ENCODE data around the gene WDR33.

The WDR33 gene

DNA sequence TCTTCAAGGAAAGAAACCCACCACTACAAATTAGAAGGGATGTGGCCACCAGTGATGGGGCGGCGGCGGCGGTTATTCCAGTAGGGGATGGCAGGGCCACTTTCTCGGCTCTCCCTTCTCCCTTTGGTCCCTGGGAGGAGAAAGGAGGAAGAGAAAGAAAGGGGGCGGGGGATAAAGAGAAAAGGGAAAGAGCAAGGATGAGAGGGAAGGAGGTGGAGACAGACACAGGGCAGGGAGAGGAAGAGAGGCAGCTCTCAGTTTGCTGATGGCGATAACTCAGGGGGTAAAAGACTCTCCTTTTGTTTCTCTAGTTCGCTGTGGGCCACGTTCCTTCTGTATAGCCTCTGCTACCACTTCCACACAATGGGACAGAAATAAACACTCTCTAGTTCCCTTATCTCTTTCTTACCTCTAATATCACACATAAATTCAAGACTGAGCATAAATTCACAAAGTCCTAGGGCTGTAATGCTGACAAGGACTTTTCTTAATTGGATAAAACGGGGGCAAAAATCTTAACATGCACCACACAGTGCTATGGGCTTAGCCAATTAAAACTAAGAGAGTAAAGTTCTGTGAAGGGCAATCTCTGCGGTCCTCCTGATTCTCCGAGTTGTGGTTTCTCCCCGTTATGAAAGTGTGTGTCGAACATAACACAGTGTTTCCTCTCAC, 95.1 kb downstream of the WDR33 start:
- DNase-seq: no peak

DNA sequence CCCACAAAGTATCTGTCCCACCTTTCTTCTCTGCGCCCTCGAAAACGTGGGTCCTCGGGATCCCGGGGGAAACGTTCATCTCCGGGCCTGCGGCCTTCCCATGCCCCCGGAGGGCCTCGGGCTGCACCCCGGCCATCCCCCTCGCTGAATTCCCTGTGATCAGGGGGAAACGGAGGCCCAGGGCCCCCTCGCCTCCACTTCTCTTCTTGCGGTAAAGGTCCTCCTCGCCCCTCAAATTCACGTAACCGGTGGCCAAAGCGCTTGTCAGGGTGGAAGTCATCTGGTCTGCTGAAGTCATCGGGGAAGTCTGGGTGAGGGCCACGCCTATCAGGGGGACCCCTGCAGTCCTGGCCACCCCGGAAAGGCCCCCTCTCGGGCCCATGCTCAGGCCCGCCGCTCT, 97.4 kb downstream of the WDR33 start:
- DNase-seq: no peak

DNA sequence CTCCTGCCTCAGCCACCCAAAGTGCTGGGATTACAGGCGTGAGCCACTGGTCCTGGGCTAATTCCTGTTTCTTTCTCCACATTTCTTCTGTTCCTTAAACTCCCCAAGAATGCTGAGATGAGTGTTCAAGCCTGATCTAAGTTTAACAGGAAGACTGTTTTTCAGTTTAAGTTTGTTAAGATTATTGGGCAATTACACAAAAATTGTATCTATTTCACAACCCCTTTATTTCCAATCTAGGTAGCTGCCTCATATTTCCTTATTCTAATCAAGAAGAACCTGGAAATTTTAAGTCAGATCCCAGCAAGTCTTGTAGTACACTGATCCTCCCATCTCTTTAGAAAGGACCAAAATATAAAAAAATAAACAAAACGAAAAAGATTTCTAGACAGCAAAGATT, 98.0 kb downstream of the WDR33 start:
- no peak for DNase-seq

DNA sequence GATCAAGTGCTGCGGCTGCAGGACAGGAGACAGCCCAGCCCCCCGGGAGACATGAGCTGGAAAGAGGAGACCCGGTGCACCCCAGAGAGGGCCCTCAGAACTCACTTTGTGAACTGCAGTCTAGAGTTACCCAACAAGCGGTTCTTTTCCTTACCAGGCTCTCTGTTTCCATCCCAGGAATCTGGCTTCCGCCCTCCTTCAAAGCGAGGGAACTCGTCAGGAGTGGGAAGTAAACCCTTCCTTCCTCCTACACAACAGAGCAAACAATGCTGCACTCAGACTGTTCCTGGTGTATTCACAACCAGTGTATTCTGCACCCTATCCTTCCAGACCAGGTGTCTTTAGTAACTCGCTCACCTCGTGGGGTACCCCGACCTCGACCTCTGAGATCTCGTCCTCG, 101.6 kb downstream of the WDR33 start:
- DNase-seq: no peak

DNA sequence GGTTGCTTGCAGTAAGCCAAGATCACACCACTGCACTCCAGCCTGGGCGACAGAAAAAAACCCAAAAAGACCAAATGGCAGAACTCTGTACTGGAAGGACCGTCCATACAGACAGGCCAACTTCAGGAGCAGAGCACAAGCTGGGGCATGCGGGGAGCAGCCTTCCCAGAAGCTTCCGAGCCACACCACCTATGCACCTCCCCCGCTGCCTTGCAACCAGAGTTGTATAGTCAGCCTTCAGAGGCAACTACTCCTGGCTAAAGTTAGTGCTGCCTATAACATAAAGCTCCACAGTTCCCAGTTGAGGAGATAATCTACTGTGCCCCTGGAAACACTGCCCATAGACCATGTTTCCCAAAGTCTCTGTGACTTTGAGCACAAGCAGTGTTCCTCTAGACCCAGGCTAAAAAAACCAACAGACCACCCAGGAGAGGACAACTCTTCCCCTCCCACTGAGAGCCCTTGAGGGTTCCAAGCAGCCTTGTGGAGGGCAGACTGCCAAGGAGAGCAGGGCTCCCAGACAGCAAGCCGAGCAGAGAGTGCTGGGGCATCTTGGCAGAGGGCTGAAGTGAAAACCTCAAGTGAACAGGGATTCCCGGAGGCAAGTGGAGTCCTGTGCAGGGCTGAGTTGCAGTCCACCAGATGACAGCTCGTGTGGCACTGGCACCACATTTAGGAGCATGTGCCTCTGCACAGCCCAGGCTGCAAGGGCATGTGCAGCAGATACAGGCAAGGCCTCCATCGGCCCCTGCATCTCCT, 102.9 kb downstream of the WDR33 start:
- peak; percentile 13 for DNase-seq

DNA sequence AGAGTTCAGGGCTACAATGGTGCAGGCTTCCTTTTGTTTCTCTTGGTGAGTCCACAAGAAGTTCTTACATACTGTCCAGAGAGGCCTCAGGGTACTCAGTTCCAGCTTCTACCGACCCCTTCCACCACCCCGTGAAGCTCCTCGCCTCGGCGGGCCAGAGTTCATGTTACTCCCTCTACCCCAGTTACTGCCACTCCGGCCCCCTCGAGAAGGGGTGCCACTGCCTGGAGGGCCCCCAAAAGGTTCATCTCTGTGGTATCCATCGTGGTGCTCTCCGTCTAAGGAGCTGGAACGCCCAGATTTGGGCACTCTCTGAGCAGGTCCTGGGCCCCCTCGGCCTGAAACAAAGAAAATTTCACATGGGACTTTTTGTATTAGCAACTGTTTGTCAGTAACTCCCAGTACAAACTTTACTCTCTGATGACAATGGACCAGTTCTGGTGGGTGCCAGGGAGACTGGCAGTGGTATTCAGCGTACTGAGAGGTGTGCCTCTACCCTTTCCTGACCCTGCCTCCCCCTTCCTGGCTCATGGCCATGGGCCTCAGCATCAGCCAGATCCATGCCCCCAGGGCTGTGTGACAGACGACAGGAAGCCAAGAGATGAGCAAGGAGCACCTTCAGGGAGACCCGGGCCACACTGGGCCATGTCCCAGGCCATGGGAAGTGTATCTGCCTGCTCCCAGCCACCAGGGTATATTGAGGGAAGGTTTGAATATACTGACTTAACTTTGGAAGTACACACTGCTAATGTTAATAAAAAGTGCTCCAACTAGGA, 104.6 kb downstream of the WDR33 start:
- DNase-seq: no peak

DNA sequence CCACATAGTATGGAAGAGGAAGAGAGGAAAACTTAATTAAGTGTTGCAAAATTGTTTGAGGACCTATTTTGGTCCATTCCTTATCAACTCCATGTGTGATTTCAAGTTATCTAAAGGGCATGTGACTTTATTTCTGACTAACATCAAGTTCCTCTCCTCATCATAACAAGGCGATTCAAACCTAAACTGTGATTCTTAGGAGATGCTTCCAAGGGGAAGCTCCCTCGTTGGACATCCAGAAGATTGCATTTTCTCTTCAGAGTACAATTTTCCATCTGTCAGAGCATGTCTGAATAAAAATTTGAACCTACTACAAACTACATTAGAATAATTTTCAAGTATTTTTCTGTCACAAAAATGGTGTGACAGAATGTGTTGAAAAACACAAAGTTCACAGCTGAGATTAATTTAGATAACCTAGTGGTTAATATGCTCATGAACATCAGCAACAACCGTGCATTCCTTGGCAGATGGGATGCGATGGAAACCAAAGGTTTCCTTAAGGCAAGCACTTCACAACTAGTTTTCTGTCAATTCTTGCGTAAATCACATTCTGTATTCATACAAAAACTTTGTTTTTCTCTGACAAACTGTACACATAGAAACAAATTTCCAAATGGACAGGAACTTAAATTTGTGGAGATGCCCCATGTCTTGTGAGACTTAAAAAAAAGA, 105.4 kb downstream of the WDR33 start:
- DNase-seq: peak; percentile 36

DNA sequence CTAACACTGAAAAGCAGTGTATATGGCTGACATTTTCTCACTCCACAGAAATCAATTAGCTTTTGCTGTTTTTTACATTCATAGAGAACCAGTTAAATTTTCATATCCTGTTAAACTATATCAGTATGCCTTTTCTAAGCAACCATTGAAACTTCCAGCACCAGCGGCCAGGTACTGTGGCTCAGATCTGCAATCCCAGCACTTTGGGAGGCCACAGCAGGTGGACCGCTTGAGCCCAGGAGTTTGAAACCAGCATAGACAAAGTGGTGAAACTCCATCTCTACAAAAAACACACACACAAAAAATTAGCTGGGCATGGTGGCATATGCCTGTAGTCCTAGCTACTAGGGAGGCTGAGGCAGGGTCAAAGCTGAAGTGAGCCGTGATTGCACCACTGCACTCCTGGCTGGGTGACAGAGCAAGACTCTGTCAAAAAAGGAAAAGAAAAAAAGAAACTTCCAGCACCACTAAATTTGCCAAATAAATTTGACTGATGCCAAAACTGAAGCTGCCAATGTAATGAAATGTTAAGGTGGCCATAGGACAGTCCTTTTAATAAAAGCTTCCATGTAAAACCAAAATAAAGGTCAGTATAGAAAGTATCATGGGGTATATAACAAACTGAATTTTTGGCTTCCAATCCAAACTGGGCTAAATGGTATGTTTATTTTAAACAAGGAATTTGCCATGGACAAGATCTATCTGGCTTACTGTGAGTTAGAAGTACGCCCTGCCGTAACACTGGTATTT, 106.2 kb downstream of the WDR33 start:
- no peak for DNase-seq

DNA sequence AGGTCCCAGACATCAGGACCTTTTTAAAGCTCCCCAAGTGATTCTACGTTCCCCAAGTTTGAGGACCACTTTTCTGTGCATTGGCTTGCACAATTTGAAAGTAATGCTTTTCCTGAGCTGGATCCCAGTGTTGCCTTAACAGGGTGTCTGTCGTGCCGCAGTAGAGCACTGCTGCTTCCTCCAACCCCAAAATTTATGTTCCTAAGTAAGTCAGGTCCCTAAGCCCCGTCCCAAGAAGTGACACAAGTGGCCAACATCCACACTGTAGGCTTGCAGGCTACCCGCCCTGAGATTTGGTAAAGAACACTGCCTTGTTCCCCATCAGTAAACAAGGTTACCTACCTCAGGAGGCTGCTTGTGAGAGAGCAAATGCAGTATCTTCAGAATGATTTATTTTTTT, 107.7 kb downstream of the WDR33 start:
- DNase-seq: no peak

DNA sequence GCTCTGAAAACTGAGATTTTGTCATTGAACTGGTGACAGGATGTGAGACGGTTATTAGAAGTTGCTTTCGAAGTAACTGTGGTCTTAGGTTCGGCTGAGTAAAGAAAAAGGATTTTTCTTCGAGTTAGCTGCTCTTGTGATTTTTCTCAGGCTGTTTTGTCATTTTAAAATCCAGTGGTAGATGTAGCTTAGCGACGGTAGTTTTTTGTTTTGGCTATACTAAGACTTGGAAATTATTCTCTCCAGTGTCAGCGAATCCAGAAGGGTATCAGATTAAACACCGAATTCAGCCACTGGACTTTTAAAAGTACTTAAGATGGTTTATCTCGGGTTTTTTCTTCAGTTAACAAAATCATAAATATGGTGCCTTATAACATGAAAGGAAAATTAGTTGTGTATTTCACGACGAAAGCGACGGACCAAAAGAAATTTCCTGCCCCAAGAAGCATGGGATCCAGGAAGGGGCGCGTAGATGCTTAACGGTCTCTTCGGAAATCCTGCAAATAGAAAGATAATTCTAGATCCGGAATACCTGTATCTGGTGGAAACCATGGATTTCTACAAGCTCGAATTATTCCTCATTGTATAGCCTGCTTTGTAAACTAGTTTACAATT, 108.5 kb downstream of the WDR33 start:
- no peak for DNase-seq

DNA sequence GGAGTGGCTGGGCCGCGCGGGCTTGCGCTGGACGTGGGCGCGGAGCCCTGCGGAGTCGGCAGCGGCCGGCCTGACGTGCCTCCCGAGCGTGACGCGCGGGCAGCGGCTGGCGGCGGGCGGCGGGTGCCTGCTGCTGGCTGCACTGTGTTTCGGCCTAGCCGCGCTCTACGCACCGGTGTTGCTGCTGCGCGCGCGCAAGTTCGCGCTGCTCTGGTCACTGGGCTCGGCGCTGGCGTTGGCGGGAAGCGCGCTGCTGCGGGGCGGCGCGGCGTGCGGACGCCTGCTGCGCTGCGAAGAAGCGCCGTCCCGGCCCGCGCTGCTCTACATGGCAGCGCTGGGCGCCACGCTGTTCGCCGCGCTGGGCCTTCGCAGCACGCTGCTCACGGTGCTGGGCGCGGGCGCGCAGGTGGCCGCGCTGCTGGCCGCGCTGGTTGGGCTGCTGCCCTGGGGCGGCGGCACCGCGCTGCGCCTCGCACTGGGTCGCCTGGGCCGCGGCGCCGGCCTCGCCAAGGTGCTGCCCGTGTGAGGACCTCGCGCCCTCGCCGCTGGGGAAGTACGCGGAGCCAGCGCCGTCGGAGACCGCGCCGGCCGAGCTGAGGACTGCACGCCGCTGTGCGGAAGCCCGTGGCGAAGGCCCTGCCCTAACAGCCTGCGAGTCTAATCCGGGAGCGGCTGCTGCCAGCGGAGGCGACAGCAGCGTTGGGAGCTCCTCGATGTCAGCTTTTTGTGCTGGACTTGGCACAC, 109.1 kb downstream of the WDR33 start:
- DNase-seq: peak; percentile 75

DNA sequence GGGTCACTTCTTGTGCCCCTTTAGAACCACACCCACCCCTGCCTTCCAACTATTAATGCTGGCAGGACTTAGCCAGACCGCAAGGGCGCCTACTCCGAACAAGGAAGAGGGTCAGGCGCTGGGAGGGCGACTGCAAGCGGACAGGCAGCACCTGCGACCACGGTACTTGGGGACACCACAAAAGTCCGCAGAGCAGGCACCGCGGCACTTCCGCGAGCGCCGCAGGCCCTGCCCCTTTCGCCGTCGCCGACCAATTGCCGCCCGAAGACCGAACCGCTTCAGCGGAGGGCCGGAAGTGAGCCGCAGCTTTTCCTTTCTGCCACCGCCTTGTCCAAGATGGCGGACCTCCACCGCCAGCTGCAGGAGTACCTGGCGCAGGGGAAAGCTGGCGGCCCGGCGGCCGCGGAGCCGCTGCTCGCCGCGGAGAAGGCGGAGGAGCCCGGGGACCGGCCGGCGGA, 109.7 kb downstream of the WDR33 start, which contains the start of gene SFT2D3:
Gene SFT2D3, plus strand, starts transcription at position 305 of the 458 bp plus-strand sequence. Its CDS starts 32 bp downstream, at position 337.
- peak; percentile 90 for DNase-seq

DNA sequence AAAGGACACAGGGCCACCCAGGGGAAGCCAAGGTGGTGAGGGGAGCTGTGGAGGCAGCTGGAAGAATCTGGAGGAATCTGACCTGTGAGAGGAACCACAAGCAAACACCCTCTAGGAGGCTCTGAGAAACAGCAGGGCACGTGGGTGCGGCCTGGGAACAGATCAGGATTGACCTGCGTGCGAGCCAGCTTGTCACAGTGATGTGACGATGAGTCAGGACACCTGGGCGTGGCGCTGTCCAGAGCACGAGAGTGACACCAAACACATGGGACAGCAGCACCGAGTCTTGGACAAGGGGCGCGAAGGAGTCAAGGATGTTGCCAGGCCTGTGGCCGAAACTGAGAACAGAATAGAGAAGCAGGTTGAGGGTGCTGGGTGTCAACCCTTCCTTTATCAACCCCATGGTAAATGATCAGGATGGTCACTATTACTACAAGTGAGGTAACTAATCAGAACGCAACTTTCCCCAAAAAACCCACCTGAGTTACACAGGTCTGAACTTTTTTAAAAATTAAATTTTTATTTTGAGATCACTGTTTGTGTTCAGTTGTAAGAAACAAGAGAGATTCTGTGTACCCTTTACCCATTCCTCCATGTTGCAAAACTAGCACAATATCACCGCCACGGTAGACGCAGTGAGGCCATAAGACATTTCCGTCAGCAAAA, 110.3 kb downstream of the WDR33 start:
- DNase-seq: no peak

DNA sequence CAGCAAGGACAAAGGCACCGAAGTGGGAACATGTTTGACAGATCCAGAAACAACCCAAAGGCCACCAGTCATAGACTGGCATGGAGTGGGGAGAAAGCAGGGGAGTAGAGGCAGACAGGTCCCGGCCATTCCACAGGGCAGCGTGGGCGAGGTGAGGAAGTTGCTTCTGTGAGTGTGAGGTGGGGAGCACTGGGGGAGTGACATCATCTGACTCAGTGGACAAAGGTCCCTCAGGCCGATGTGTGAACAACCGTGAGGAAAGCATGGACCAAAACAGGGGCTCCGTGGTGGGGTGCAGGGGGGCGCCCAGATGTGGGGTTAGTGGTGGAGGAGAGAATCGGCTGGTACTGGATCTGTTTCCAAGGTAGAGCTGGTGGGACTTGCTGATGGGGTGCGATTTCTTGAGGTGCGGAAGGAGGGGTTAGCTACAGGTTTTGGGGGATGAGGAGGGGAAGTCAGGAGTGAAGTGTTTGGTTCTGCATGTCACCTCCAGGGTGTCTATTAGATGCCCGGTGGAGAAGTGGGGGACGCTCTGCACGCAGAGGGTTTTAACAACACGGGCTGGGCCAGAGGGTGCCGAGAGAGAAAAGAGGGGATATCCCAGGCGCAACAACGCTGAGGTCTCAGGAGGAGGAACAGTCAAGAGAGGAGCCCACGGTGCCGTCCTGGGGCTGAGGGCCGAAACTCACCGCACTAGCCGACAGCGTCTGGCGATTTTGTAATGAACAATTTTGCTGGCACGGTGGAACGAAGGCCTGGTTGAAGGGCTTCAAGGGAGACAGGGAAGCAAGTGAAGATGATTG, 112.2 kb downstream of the WDR33 start:
- DNase-seq: no peak

DNA sequence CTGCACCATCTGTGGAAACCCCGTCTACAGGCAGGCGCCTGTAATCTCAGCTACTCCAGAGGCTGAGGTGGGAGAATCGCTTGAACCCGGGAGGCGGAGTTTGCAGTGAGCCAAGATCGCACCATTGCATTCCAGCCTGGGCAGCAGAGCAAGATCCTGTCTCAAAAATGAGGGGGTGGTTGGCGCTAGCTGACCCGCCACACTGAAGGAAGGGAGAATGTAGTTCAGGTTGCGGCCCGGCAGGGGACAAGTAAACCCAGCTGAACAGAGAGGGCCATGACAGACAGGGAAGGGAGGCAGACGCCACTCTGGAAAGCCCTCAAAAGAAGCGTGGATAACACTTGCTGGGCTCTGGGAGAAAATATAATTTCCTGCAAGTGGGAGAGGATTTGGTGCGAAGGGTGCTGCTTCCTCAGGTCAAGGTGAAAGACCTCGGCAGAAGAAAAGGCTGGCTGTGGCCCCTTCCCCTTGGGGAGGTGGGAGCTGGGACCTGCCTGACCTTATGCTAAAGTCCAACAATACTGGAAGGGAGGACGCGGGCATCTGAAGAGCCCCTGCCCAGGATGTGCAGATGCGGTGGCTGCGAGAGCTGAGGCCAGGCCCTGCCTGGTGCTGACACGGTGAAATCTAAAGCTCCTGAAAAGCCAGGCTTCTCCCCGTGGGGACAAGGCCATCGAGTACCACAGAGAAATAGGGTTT, 113.3 kb downstream of the WDR33 start:
- no peak for DNase-seq

DNA sequence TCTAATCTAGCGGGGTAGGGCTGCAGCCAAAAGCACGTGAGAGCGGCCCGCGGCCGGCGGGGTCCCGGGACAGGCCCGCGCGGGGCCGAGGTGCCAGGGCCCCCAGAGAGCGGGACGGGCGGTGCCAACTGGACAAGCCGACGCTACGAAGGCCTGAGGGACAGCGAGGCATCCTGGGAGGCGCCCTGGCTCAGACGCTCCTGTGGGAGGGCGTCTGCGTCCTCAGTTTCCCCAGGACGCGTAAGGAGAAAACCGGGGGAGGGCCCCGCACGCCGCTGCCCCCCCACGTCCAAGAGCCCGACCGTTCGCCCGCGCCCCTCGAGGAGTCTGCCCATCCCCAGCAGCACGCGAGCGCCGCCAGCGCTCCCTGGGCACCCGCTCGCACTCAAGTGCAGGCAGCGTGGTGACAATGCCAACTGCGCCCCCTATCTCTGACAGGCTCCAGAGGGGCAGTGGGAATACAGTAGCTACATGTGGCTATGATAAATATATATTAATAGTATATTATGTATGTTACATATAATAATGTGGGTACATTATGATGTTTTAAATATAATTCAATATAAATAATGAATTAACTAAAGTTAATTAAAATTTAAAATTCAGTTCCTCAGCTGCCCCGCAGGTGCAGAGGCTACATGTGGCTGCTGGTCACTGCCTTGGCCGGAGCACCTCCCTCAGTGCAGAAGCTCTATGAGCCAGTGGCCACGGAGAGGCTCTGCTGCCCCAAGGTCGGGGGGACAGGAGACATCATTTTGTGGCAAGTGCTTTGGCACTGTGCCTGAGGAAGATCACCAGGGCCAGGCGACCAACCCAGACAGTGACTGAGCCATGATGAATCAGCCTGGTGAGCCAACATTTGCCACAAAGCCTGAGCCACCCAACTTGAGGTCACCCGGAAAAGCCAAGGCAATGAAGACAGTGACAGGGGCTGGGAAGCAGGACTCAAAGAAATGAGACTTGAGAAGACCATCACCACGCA, 115.2 kb downstream of the WDR33 start:
- peak; percentile 68 for DNase-seq

DNA sequence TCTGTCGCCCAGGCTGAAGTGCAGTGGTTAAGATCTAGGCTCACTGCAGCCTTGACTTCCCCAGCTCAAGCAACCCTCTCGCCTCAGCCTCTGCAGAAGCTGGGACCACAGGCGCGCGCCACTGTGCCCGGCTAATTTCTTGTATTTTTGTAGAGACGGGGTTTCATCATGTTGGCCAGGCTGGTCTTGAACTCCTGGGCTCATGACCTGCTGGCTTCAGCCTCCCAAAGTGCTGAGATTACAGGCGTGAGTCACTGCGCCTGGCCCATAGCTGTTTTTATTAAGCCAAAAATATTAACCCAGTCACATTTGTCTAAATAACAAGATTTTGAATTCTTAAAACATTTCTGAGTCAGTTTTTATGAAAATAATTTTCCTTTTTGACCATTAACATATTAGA, 116.0 kb downstream of the WDR33 start:
- DNase-seq: no peak

DNA sequence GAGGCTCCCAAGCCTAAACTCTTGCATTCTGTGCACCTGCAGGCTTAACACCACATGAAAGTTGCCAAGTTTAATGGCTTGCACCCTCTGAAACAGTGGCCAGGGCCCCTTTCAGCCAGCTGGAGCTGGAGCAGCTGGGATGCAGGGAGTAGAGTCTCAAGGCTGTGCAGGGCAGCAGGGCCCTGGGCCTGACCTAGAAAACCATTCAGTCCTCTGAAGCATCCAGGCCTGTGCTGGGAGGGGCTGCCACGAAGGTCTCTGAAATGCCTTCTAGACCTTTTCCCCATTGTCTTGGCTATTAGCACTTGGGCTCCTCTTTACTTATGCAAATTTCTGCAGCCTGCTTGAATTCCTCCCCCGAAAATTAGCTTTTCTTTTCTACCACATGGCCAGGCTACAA, 120.3 kb downstream of the WDR33 start:
- no peak for DNase-seq
